ENCODE data around the gene RMND1.

RMND1 gene

GRCh38 chr6:151425561-151425960 lies 26.4 kb downstream of the RMND1 start:
- TF ChIP-seq EZH2phosphoT487 (IDR thresholded peaks at IDR 0.05; ENCODE audit: low read depth) (no peak), CTCF (IDR thresholded peaks at IDR 0.05; ENCODE audit: low read depth, low read length) (no peak)
- no peaks in the 10 kb centered on the region for H3K4me1 ChIP-seq (ENCODE audit: low read length)
- H4K20me1 ChIP-seq (ENCODE audit: insufficient read depth, low read length) = no peaks in the 10 kb centered on the region
- H3K4me2 ChIP-seq (ENCODE audit: low read length) = no peak overlapping the region
- no peak overlapping the region for H3K27ac ChIP-seq (ENCODE audit: low read length)
- H3K9ac ChIP-seq (ENCODE audit: low read length) = no peak overlapping the region
- no peak overlapping the region for H3K4me3 ChIP-seq (ENCODE audit: low read length)
- H3K79me2 ChIP-seq (ENCODE audit: low read length) = no peaks in the 10 kb centered on the region
- H2AFZ ChIP-seq (ENCODE audit: low read depth, low read length) = no peak overlapping the region
- no peaks in the 10 kb centered on the region for H3K9me3 ChIP-seq (ENCODE audit: insufficient read depth, low read length)
- H3K27me3 ChIP-seq (ENCODE audit: low read depth, low read length) = no peaks in the 10 kb centered on the region
- H3K36me3 ChIP-seq (replicated peaks; ENCODE audit: low read depth, low read length) = peaks cover 7% of the 10 kb centered on the region

GRCh38 chr6:151422981-151423380 lies 28.9 kb downstream of the RMND1 start:
- H2AFZ ChIP-seq (ENCODE audit: low read depth, low read length) = no peak overlapping the region
- H3K9ac ChIP-seq (ENCODE audit: low read length) = no peak overlapping the region
- no peaks in the 10 kb centered on the region for H3K79me2 ChIP-seq (ENCODE audit: low read length)
- TF ChIP-seq EZH2phosphoT487 (IDR thresholded peaks at IDR 0.05; ENCODE audit: low read depth) (no peak), CTCF (IDR thresholded peaks at IDR 0.05; ENCODE audit: low read depth, low read length) (no peak)
- H3K4me1 ChIP-seq (ENCODE audit: low read length) = no peaks in the 10 kb centered on the region
- H3K4me3 ChIP-seq (ENCODE audit: low read length) = no peak overlapping the region
- H3K27me3 ChIP-seq (ENCODE audit: low read depth, low read length) = no peaks in the 10 kb centered on the region
- peaks cover 2% of the 10 kb centered on the region for H3K36me3 ChIP-seq (replicated peaks; ENCODE audit: low read depth, low read length)
- H3K27ac ChIP-seq (ENCODE audit: low read length) = no peak overlapping the region
- H3K9me3 ChIP-seq (ENCODE audit: insufficient read depth, low read length) = no peaks in the 10 kb centered on the region
- H4K20me1 ChIP-seq (ENCODE audit: insufficient read depth, low read length) = no peaks in the 10 kb centered on the region
- H3K4me2 ChIP-seq (ENCODE audit: low read length) = no peak overlapping the region

- Histone ChIP-seq H2AFZ (ENCODE audit: low read depth, low read length) (no peak overlapping the region), H3K27ac (ENCODE audit: low read length) (no peak overlapping the region), H3K79me2 (ENCODE audit: low read length) (no peaks in the 10 kb centered on the region), H3K4me3 (ENCODE audit: low read length) (no peak overlapping the region), H4K20me1 (ENCODE audit: insufficient read depth, low read length) (no peaks in the 10 kb centered on the region), H3K4me1 (ENCODE audit: low read length) (peaks cover 9% of the 10 kb centered on the region), H3K4me2 (ENCODE audit: low read length) (no peak overlapping the region), H3K9ac (ENCODE audit: low read length) (no peak overlapping the region), H3K36me3 (replicated peaks; ENCODE audit: low read depth, low read length) (peaks cover 15% of the 10 kb centered on the region), H3K9me3 (ENCODE audit: insufficient read depth, low read length) (no peaks in the 10 kb centered on the region), H3K27me3 (ENCODE audit: low read depth, low read length) (no peaks in the 10 kb centered on the region)
- TF ChIP-seq EZH2phosphoT487 (IDR thresholded peaks at IDR 0.05; ENCODE audit: low read depth) = no peak
- TF ChIP-seq CTCF (IDR thresholded peaks at IDR 0.05; ENCODE audit: low read depth, low read length) = no peak
Measured at GRCh38 chr6:151417477-151417876, 34.4 kb downstream of the RMND1 start.

GRCh38 chr6:151414641-151415260 lies 37.2 kb downstream of the RMND1 start:
- Histone ChIP-seq H3K4me3 (ENCODE audit: low read length) (no peak overlapping the region), H3K27ac (ENCODE audit: low read length) (no peak overlapping the region), H3K4me1 (ENCODE audit: low read length) (peaks cover 19% of the 10 kb centered on the region), H3K79me2 (ENCODE audit: low read length) (no peaks in the 10 kb centered on the region), H3K27me3 (ENCODE audit: low read depth, low read length) (no peaks in the 10 kb centered on the region), H3K9me3 (ENCODE audit: insufficient read depth, low read length) (no peaks in the 10 kb centered on the region), H2AFZ (ENCODE audit: low read depth, low read length) (no peak overlapping the region), H3K9ac (ENCODE audit: low read length) (no peak overlapping the region), H3K36me3 (replicated peaks; ENCODE audit: low read depth, low read length) (peaks cover 30% of the 10 kb centered on the region), H4K20me1 (ENCODE audit: insufficient read depth, low read length) (no peaks in the 10 kb centered on the region), H3K4me2 (ENCODE audit: low read length) (no peak overlapping the region)
- no peak for TF ChIP-seq EZH2phosphoT487 (IDR thresholded peaks at IDR 0.05; ENCODE audit: low read depth)
- TF ChIP-seq CTCF (IDR thresholded peaks at IDR 0.05; ENCODE audit: low read depth, low read length) = no peak
